GM18502 (cell line): Measurements from ENCODE around the gene SHMT2.

Source experiments
- ATAC-seq: cut with Tn5 transposase; IDR thresholded peaks from one replicate; pipeline ENCODE4 v1.9.1; 2021; ENCODE audit warnings: mild to moderate bottlenecking; ENCODE audit not compliant: unreplicated experiment, poor library complexity

Gene SHMT2

DNA sequence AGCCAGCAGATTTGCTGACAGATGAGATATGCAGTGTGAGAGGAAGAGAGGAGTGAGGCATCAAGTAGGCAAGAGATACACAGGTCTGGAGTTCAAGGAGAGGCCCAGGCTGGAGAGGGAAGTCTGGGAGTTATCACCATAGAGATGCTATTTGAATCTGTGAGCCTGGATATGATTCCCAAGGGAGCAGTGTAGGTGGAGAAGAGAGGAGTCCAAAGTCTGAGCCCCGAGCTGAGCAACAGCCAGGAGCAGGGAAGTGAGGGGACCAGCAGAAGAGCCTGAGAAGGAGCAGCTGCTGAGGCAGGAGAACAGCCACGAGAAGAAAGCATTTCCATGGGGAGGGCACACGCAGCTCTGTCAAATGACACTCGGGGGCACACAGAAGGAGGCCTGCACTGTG, 33.1 kb upstream of the SHMT2 start:
- no peak for ATAC-seq

DNA sequence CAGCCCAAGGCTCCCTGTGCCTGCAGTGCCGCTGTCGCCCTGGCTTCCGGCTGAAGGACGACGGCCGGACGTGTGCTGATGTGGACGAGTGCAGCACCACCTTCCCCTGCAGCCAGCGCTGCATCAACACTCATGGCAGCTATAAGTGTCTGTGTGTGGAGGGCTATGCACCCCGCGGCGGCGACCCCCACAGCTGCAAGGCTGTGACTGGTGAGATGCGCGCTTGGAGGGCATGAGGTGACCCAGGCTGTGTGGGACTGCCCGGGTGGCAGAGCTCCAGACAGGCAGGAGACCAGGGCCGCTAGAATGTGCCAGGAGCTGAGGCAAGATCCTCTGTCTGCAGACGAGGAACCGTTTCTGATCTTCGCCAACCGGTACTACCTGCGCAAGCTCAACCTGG, 32.6 kb upstream of the SHMT2 start:
- ATAC-seq: no peak

DNA sequence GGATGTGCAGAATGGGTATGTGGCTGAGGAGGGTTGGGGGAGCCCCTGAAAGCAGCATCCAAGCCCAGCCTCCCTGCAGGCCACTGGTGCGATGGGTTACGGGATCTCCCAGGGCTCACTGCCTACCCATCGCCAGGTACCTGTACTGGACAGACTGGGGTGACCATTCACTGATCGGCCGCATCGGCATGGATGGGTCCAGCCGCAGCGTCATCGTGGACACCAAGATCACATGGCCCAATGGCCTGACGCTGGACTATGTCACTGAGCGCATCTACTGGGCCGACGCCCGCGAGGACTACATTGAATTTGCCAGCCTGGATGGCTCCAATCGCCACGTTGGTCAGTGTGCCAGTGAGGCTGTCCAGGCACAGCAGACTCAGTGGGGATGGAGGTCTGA, 31.2 kb upstream of the SHMT2 start:
- ATAC-seq: no peak

DNA sequence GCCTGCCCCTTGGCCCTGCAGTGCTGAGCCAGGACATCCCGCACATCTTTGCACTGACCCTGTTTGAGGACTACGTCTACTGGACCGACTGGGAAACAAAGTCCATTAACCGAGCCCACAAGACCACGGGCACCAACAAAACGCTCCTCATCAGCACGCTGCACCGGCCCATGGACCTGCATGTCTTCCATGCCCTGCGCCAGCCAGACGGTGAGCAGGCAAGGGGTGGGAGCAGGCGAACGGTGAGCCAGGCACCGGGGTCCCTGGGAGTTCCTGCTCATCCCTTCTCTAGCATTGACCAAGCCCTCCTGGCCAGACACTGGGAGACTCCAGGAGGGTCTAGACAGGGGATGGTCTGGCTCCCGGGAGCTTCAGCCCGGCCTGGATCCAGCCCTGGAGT, 30.3 kb upstream of the SHMT2 start:
- no peak for ATAC-seq

GRCh38 chr12:57200497-57200896, 29.0 kb upstream of the SHMT2 start:
- ATAC-seq: no peak

DNA sequence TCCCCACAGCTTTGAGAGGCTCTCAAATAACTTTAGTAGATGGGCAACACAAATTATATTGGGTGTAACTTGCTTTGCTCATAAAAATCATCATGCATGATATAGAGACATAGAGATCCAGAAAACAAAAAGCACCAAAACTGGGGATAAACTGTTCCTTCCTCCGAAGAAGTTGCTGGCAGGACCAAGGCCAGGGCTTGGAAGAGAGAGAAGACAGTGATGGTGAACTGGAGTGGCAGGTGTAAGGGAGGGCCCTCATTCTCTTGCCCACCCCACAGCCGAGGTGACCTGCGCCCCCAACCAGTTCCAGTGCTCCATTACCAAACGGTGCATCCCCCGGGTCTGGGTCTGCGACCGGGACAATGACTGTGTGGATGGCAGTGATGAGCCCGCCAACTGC, 28.3 kb upstream of the SHMT2 start:
- ATAC-seq: no peak

DNA sequence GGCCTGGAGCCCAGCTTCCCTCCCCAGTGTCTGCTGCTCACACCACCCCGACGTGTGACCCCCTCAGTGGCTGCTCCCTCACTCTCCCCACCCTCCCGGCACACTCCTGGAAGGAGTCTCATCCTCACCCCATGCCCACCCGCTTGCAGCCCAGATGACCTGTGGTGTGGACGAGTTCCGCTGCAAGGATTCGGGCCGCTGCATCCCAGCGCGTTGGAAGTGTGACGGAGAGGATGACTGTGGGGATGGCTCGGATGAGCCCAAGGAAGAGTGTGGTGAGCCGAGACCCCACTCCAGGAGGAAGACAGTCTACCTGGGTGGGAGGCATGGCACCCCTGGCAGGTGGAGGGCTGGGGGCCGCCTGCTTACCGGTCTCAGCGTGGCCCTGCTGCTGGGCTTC, 27.9 kb upstream of the SHMT2 start:
- no peak for ATAC-seq

DNA sequence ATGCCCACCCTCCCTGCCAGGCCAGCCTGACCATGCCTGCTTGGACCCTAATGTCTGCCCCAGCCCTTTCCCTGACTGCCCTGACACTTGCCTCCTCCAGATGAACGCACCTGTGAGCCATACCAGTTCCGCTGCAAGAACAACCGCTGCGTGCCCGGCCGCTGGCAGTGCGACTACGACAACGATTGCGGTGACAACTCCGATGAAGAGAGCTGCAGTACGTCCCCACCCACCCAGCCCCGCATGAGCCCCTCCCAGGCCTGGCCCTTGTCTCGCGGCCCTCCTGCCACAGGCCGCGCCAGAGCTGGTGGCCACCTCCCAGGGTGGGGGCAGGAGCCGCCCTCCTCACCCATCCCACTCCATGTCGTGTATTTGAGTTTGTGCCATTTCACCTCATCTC, 27.2 kb upstream of the SHMT2 start:
- no peak for ATAC-seq

DNA sequence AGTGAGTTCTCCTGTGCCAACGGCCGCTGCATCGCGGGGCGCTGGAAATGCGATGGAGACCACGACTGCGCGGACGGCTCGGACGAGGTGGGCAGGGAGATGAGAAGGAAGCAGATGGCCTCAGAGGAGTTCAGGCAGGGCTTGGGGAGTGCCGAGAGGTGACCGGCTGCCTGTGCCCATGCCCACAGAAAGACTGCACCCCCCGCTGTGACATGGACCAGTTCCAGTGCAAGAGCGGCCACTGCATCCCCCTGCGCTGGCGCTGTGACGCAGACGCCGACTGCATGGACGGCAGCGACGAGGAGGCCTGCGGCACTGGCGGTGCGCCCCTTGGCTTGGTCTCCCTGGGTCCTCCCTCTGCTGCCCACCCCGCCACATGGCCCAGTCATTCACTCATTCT, 26.3 kb upstream of the SHMT2 start:
- ATAC-seq: no peak

GRCh38 chr12:57203791-57204190, 25.7 kb upstream of the SHMT2 start:
- ATAC-seq: no peak

- ATAC-seq: no peak
These were observed 25.1 kb upstream of the SHMT2 start for GRCh38 chr12:57204454-57204853.

DNA sequence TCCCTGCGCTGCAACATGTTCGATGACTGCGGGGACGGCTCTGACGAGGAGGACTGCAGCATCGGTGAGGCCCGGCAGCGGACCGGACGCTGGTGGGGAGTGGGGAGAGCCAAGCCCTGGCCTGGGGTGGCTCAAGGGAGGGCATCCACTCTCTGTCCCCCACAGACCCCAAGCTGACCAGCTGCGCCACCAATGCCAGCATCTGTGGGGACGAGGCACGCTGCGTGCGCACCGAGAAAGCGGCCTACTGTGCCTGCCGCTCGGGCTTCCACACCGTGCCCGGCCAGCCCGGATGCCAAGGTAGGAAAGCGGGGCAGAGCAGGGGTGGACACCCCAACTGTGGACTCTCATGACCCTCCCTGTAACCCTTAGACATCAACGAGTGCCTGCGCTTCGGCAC, 24.3 kb upstream of the SHMT2 start:
- no peak for ATAC-seq

GRCh38 chr12:57205931-57206330, 23.6 kb upstream of the SHMT2 start:
- ATAC-seq: no peak

- ATAC-seq: no peak
These were observed 21.5 kb upstream of the SHMT2 start for GRCh38 chr12:57207731-57208630.

GRCh38 chr12:57208631-57209282, 20.8 kb upstream of the SHMT2 start:
- ATAC-seq: no peak

GRCh38 chr12:57209916-57210315, 19.6 kb upstream of the SHMT2 start:
- ATAC-seq: no peak

DNA sequence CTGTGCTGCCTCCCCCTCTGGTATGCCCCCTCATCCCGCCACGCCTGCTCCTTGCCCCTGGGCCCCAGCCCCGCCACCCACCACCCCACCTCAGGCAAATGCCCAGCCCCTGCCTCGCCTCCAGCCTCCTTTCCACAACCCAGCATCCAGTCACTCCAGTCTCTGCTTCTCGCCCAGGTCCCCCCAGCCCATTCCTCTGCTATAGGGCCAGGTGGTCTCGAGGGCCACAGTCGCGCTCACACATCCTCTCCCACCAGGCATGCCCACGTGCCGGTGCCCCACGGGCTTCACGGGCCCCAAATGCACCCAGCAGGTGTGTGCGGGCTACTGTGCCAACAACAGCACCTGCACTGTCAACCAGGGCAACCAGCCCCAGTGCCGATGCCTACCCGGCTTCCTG, 19.1 kb upstream of the SHMT2 start:
- ATAC-seq: no peak

GRCh38 chr12:57210926-57211692, 18.4 kb upstream of the SHMT2 start:
- ATAC-seq: no peak

DNA sequence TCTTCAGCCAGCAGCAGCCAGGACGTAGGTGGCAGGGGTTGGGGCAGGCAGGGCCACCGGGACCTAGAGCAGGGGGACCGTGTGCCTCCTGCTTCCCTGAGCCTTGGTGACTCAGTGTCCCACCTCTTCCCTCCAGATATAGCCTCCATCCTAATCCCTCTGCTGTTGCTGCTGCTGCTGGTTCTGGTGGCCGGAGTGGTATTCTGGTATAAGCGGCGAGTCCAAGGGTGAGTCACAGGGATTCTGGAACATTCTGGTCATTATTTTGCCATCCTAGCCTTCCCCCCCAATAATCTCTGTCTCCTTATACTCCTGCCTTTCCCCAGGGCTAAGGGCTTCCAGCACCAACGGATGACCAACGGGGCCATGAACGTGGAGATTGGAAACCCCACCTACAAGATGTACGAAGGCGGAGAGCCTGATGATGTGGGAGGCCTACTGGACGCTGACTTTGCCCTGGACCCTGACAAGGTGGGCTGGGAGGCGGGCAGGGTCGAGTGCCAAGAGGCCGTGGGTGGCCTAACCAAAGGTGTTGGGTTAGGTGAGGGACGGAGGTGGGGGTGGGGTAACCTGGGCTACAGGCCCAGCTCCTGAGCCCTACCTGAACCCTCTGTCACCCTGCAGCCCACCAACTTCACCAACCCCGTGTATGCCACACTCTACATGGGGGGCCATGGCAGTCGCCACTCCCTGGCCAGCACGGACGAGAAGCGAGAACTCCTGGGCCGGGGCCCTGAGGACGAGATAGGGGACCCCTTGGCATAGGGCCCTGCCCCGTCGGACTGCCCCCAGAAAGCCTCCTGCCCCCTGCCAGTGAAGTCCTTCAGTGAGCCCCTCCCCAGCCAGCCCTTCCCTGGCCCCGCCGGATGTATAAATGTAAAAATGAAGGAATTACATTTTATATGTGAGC, 17.5 kb upstream of the SHMT2 start:
- no peak for ATAC-seq

DNA sequence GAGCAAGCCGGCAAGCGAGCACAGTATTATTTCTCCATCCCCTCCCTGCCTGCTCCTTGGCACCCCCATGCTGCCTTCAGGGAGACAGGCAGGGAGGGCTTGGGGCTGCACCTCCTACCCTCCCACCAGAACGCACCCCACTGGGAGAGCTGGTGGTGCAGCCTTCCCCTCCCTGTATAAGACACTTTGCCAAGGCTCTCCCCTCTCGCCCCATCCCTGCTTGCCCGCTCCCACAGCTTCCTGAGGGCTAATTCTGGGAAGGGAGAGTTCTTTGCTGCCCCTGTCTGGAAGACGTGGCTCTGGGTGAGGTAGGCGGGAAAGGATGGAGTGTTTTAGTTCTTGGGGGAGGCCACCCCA, 16.8 kb upstream of the SHMT2 start:
- ATAC-seq: no peak
